Middle frontal gyrus (tissue), 1 donor: ENCODE results near the gene KCNQ2.

ENCODE experiments used
- DNase-seq: peaks from one replicate; pipeline ENCODE4 v3.0.0-alpha.2; 2015; ENCODE audit warnings: low spot score; ENCODE audit errors: extremely low spot score

The KCNQ2 gene

GRCh38 chr20:63434599-63435378, 37.7 kb downstream of the KCNQ2 start:
- DNase-seq: peak; percentile 56

GRCh38 chr20:63433756-63434531, 38.5 kb downstream of the KCNQ2 start:
- no peak for DNase-seq

- DNase-seq: no peak
Observed at GRCh38 chr20:63433351-63433750, 39.1 kb downstream of the KCNQ2 start.

- no peak for DNase-seq
Observed at GRCh38 chr20:63432577-63433325, 39.7 kb downstream of the KCNQ2 start.

GRCh38 chr20:63431944-63432343, 40.5 kb downstream of the KCNQ2 start:
- no peak for DNase-seq

GRCh38 chr20:63430891-63431290, 41.6 kb downstream of the KCNQ2 start:
- DNase-seq: no peak

- DNase-seq: no peak
Observed at GRCh38 chr20:63429992-63430391, 42.5 kb downstream of the KCNQ2 start.

- no peak for DNase-seq
Observed at GRCh38 chr20:63428906-63429575, 43.4 kb downstream of the KCNQ2 start.

- DNase-seq: no peak
Observed at GRCh38 chr20:63427724-63428330, 44.6 kb downstream of the KCNQ2 start.

GRCh38 chr20:63427206-63427605, 45.2 kb downstream of the KCNQ2 start:
- DNase-seq: no peak

- DNase-seq: no peak
Observed at GRCh38 chr20:63425846-63426485, 46.5 kb downstream of the KCNQ2 start.

GRCh38 chr20:63424613-63425012, 47.8 kb downstream of the KCNQ2 start:
- no peak for DNase-seq

- no peak for DNase-seq
Observed at GRCh38 chr20:63423751-63424150, 48.7 kb downstream of the KCNQ2 start.

- no peak for DNase-seq
Observed at GRCh38 chr20:63422653-63423052, 49.8 kb downstream of the KCNQ2 start.

- DNase-seq: no peak
Observed at GRCh38 chr20:63421913-63422312, 50.5 kb downstream of the KCNQ2 start.

GRCh38 chr20:63421094-63421692, 51.3 kb downstream of the KCNQ2 start:
- no peak for DNase-seq

GRCh38 chr20:63420359-63421093, 51.9 kb downstream of the KCNQ2 start:
- DNase-seq: no peak

GRCh38 chr20:63419299-63419698, 53.2 kb downstream of the KCNQ2 start:
- DNase-seq: no peak

- no peak for DNase-seq
Observed at GRCh38 chr20:63418617-63419016, 53.8 kb downstream of the KCNQ2 start.
